NT2/D1 (cell line): ENCODE measurements around the gene SIK1.
"Not testable (repeated sequence)": the region's sequence is repeated elsewhere in the genome, so short reads cannot be mapped to it uniquely, and the experiment has no call there.

ENCODE experiments used
- YY1 ChIP-seq: IDR thresholded peaks from 2 replicates; pipeline ENCODE4 v1.6.1; 2011; ENCODE audit not compliant: insufficient read length, insufficient read depth
- ZNF274 ChIP-seq: IDR thresholded peaks from 2 replicates; pipeline ENCODE4 v1.6.1; 2011; ENCODE audit warnings: mild to moderate bottlenecking, low read depth, low read length

GRCh38 chr21:43440835-43441727 is 14.2 kb upstream of the SIK1 start:
- not testable (repeated sequence) for TF ChIP-seq YY1, ZNF274
